IMR-90 (cell line): ENCODE data around the gene IL1RAP. TPM values are rescaled to one million over a fixed set of nuclear protein-coding genes. Genes with fewer than 3 reads are reported as not detected.

Experiments used
- ATAC-seq: fragments of 200-7000 bp; cut with Tn5 transposase; 2 replicates; pipeline ENCODE4 v1.9.1; 2020; ENCODE audit warnings: low read depth, mild to moderate bottlenecking, moderate library complexity
- BruUV-seq: library from RNA; stranded (reverse); fragments of 400-500 nt; replicated peaks from 2 replicates; lab custom pipeline; 2021; lab: Mats Ljungman, UMichigan
- CTCF ChIA-PET: fragments of 300-600 bp; formaldehyde crosslinking; extraction: SDS; loops from one replicate; lab custom pipeline; 2021; ENCODE audit warnings: antibody characterized with exemption; lab: Yijun Ruan, JAX
- POLR2A ChIA-PET: fragments of 300-600 bp; sonication (Branson Sonifier 250); formaldehyde crosslinking; loops from one replicate; lab custom pipeline; 2022; ENCODE audit warnings: antibody characterized with exemption; ENCODE audit not compliant: unreplicated experiment; lab: Charles Lee
- DNase-seq: peaks from one replicate; pipeline ENCODE4 v3.0.0; 2013
- H2AFZ ChIP-seq: replicated peaks from 2 replicates; pipeline ENCODE3; 2013; ENCODE audit warnings: low read length, mild to moderate bottlenecking; ENCODE audit not compliant: poor library complexity
- H2AK5ac ChIP-seq: 2 replicates; pipeline ENCODE4 v1.6.1; 2013; ENCODE audit warnings: low read depth, low read length, inconsistent platforms
- H2AK9ac ChIP-seq: replicated peaks from 2 replicates; pipeline ENCODE3; 2013; ENCODE audit warnings: mild to moderate bottlenecking, low read depth, low read length, moderate library complexity; ENCODE audit not compliant: poor library complexity
- H2BK120ac ChIP-seq: 2 replicates; pipeline ENCODE4 v1.6.1; 2013; ENCODE audit warnings: low read depth, low read length, inconsistent platforms
- H2BK15ac ChIP-seq: 3 replicates; pipeline ENCODE4 v1.6.1; 2013; ENCODE audit warnings: low read depth, low read length, inconsistent platforms
- H2BK20ac ChIP-seq: 2 replicates; pipeline ENCODE4 v1.6.1; 2013; ENCODE audit warnings: low read depth, mild to moderate bottlenecking, inconsistent platforms, low read length, moderate library complexity
- H2BK5ac ChIP-seq: 2 replicates; pipeline ENCODE4 v1.6.1; 2013; ENCODE audit warnings: mild to moderate bottlenecking, low read depth, low read length, inconsistent platforms; ENCODE audit not compliant: poor library complexity, severe bottlenecking
- H3K14ac ChIP-seq: replicated peaks from 2 replicates; pipeline ENCODE4 v1.6.1; 2013; ENCODE audit warnings: low read depth, low read length, inconsistent platforms
- H3K18ac ChIP-seq: 2 replicates; pipeline ENCODE4 v1.6.1; 2013; ENCODE audit warnings: low read depth, low read length, control low read depth
- H3K23ac ChIP-seq: 2 replicates; pipeline ENCODE4 v1.6.1; 2013; ENCODE audit warnings: low read depth, low read length, inconsistent platforms
- H3K27ac ChIP-seq: 2 replicates; pipeline ENCODE4 v1.5.1; 2013; ENCODE audit warnings: mild to moderate bottlenecking, control low read depth, low read length; ENCODE audit not compliant: insufficient read depth
- H3K27me3 ChIP-seq: 2 replicates; pipeline ENCODE4 v1.6.1; 2013; ENCODE audit warnings: low read length; ENCODE audit not compliant: control insufficient read depth, insufficient read depth
- H3K36me3 ChIP-seq: 2 replicates; pipeline ENCODE4 v1.6.1; 2013; ENCODE audit warnings: low read length, mixed read lengths; ENCODE audit not compliant: control insufficient read depth, insufficient read depth
- H3K4ac ChIP-seq: 2 replicates; pipeline ENCODE4 v1.6.1; 2013; ENCODE audit warnings: low read depth, low read length, inconsistent platforms
- H3K4me1 ChIP-seq: 2 replicates; pipeline ENCODE4 v1.6.1; 2013; ENCODE audit warnings: low read length, mixed read lengths; ENCODE audit not compliant: control insufficient read depth, insufficient read depth
- H3K4me2 ChIP-seq: 2 replicates; pipeline ENCODE4 v1.6.1; 2013; ENCODE audit warnings: low read depth, mild to moderate bottlenecking, control low read depth, low read length, moderate library complexity
- H3K4me3 ChIP-seq: 2 replicates; pipeline ENCODE4 v1.5.1; 2013; ENCODE audit warnings: low read depth, mild to moderate bottlenecking, control low read depth, low read length, moderate library complexity; ENCODE audit not compliant: insufficient read depth
- H3K56ac ChIP-seq: 2 replicates; pipeline ENCODE4 v1.6.1; 2013; ENCODE audit warnings: low read length, inconsistent platforms; ENCODE audit not compliant: insufficient read depth; ENCODE audit errors: extremely low read depth
- H3K79me1 ChIP-seq, 2 experiments: 2 replicates each; pipeline ENCODE4 v1.6.1; 2013; ENCODE audit warnings: low read length in 2 of 2, inconsistent platforms in 1 of 2, low read depth in 1 of 2
- H3K9ac ChIP-seq: 2 replicates; pipeline ENCODE4 v1.6.1; 2013; ENCODE audit warnings: low read depth, low read length, control low read depth
- H3K9me1 ChIP-seq: 2 replicates; pipeline ENCODE4 v1.6.1; 2013; ENCODE audit warnings: low read length, inconsistent platforms; ENCODE audit not compliant: insufficient read depth
- H3K9me3 ChIP-seq: 2 replicates; pipeline ENCODE4 v1.6.1; 2013; ENCODE audit warnings: low read length; ENCODE audit not compliant: control insufficient read depth, insufficient read depth
- H4K20me1 ChIP-seq: 2 replicates; pipeline ENCODE4 v1.6.1; 2013; ENCODE audit warnings: low read length, inconsistent platforms; ENCODE audit not compliant: insufficient read depth
- H4K5ac ChIP-seq: 2 replicates; pipeline ENCODE4 v1.6.1; 2013; ENCODE audit warnings: mild to moderate bottlenecking, low read depth, low read length, control low read depth
- H4K8ac ChIP-seq, 2 experiments: 2 replicates each; pipeline ENCODE4 v1.6.1; 2013; ENCODE audit warnings: low read depth in 2 of 2, low read length in 2 of 2, control low read depth in 1 of 2, inconsistent platforms in 1 of 2
- H4K91ac ChIP-seq: 2 replicates; pipeline ENCODE4 v1.6.1; 2013; ENCODE audit warnings: low read depth, low read length, inconsistent platforms; ENCODE audit not compliant: insufficient read depth
- BHLHE40 ChIP-seq: fragments of 150-350 bp; IDR thresholded peaks from 2 replicates; pipeline ENCODE4 v1.6.1; 2016; ENCODE audit warnings: mild to moderate bottlenecking, low read depth, low read length
- RCOR1 ChIP-seq: IDR thresholded peaks from 2 replicates; pipeline ENCODE4 v1.6.1; 2012; ENCODE audit warnings: mild to moderate bottlenecking, low read length, improper control_type of control experiment; ENCODE audit not compliant: insufficient replicate concordance
- WGBS, 2 experiments: methylation state at CpG; one replicate each; pipeline versions ENCODE4 v1.1.5 to v1.1.7; 2013; ENCODE audit warnings: missing lambda C conversion rate in 2 of 2; ENCODE audit not compliant: insufficient read length in 1 of 2; ENCODE audit errors: extremely low coverage in 2 of 2; 5-methylcytosine and 5-hydroxymethylcytosine counted together
- dilution Hi-C: fragments of 300-500 bp; cut with HindIII; formaldehyde crosslinking; loops from one replicate; pipeline ENCODE4 v1.14.3; 2018; ENCODE audit warnings: low sequenced_read_pairs; ENCODE audit not compliant: unreplicated experiment
- in situ Hi-C: fragments of 300-500 bp; cut with MboI; formaldehyde crosslinking; loops from 3 replicates; pipeline ENCODE4 v1.14.3; 2019; ENCODE audit warnings: low sequenced_read_pairs, inconsistent platforms, mixed read lengths
- intact Hi-C: fragments of 100-400 bp; cut with micrococcal nuclease; formaldehyde crosslinking; loops from 2 replicates; pipeline ENCODE4 v1.10.0; 2022
- polyA plus RNA-seq, 3 experiments: library from polyadenylated mRNA; depleted of rRNA; stranded (reverse); fragments of >200 nt; gene quantifications; 2 replicates each; pipeline ENCODE4 v1.2.3, GENCODE V29; 2012; ENCODE audit warnings: low replicate concordance in 1 of 3
- total RNA-seq: library from RNA; depleted of rRNA; stranded (reverse); fragments of >200 nt; gene quantifications from 2 replicates; pipeline ENCODE4 v1.2.3, GENCODE V29; 2012

IL1RAP gene
- total and polyA plus RNA-seq, 2 of the 4 experiments (the other 2 are of a cell fraction): 8.3 to 11.3 TPM

DNA sequence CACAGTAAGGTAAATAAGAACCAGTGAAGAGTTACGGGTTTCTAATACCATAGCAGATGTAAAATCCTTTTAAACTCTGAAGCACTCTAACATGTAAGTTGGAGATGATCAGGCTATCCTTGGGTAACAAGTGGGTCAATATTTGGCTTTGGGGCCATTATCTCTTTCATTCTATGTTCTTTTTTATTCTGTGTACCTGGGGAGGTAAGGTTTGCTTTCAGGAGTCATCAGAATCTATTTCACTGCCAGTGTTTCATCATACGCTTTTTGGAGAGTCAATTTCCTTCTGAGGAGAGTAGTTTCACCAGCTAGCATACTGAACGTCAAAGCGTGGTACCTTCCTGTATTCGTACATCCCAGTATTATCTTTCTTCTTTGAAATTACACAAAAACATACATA lies 182.1 kb downstream of the IL1RAP start:
- ATAC-seq (no peak), DNase-seq (no peak)
- dilution Hi-C loops (no loop called here), intact Hi-C loops (loop anchor here (5.0 to 10.0 kb wide), 4 partner anchors 164 to 484 kb away; partner anchors contain the start of gene CLDN1), in situ Hi-C loops (loop anchor here (5.0 to 10.0 kb wide), 2 partner anchors 174 to 731 kb away; no protein-coding TSS in a partner anchor)
- Histone ChIP-seq H3K4me2 (no peak overlapping the region), H3K9ac (no peak overlapping the region), H3K9me3 (no peaks in the 10 kb centered on the region), H3K36me3 (no peaks in the 10 kb centered on the region), H3K9me1 (no peaks in the 10 kb centered on the region), H2AK9ac (no peak overlapping the region), H4K20me1 (no peaks in the 10 kb centered on the region), H3K4me3 (no peak overlapping the region), H3K18ac (no peak overlapping the region), H2BK20ac (no peak overlapping the region), H3K27me3 (no peaks in the 10 kb centered on the region), H2AFZ (no peak overlapping the region), H2BK120ac (no peak overlapping the region), H3K27ac (no peak overlapping the region), H3K56ac (no peak overlapping the region), H3K14ac (no peak overlapping the region), H4K5ac (no peak overlapping the region), H2BK15ac (no peak overlapping the region), H2BK5ac (no peak overlapping the region), H3K79me1 (no peaks in the 10 kb centered on the region), H3K4me1 (no peaks in the 10 kb centered on the region), H4K8ac (no peak overlapping the region), H4K91ac (no peak overlapping the region), H3K4ac (no peak overlapping the region), H3K23ac (no peak overlapping the region), H2AK5ac (no peak overlapping the region)
- no CpG with 5 or more reads among the region's 5 CpGs for WGBS, 2 experiments
- BruUV-seq: no TSS peak
- TF ChIP-seq BHLHE40 (no peak), RCOR1 (no peak)
- POLR2A ChIA-PET: no interaction called here
- CTCF ChIA-PET: interaction anchor here (0.7 to 2.3 kb wide), 2 partner anchors 182 to 207 kb away, joined by 3 to 9 read pairs; partner anchors contain the start of gene IL1RAP
